SW480 (cell line): ENCODE results near the gene SLC29A2.
A peak's percentile ranks its signal among the peaks of the same experiment; 100 is the strongest.

Experiments used
- DNase-seq: peaks from one replicate; pipeline ENCODE4 v3.0.0-alpha.2; 2016; ENCODE audit warnings: low spot score

SLC29A2 gene

GRCh38 chr11:66371627-66372415, at the start of gene SLC29A2:
TSS of gene SLC29A2 (minus strand) at chr11:66371760. CDS start at chr11:66371591, 169 bp downstream.
- DNase-seq: peak; percentile 96

GRCh38 chr11:66420671-66421476, 49.3 kb upstream of the SLC29A2 start, which contains the start of gene NPAS4:
TSS of gene NPAS4 (plus strand) at chr11:66421035. CDS start at chr11:66421180, 145 bp downstream.
- DNase-seq: no peak

GRCh38 chr11:66419825-66420224, 48.3 kb upstream of the SLC29A2 start:
- DNase-seq: no peak

- DNase-seq: no peak
Measured at GRCh38 chr11:66418986-66419308, 47.4 kb upstream of the SLC29A2 start.

GRCh38 chr11:66418168-66418985, 46.8 kb upstream of the SLC29A2 start:
- peak; percentile 87 for DNase-seq

- DNase-seq: no peak
Measured at GRCh38 chr11:66417000-66417399, 45.4 kb upstream of the SLC29A2 start.

GRCh38 chr11:66415423-66415822, 43.9 kb upstream of the SLC29A2 start:
- DNase-seq: no peak

- no peak for DNase-seq
Measured at GRCh38 chr11:66414120-66414934, 42.8 kb upstream of the SLC29A2 start.

GRCh38 chr11:66413167-66413566, 41.6 kb upstream of the SLC29A2 start:
- no peak for DNase-seq

GRCh38 chr11:66412110-66412509, 40.5 kb upstream of the SLC29A2 start:
- DNase-seq: no peak

GRCh38 chr11:66411323-66411722, 39.8 kb upstream of the SLC29A2 start:
- DNase-seq: no peak

GRCh38 chr11:66410191-66410590, 38.6 kb upstream of the SLC29A2 start:
- no peak for DNase-seq

GRCh38 chr11:66409226-66409625, 37.7 kb upstream of the SLC29A2 start:
- DNase-seq: no peak

- DNase-seq: peak; percentile 71
Measured at GRCh38 chr11:66408488-66409214, 37.1 kb upstream of the SLC29A2 start.

GRCh38 chr11:66407651-66408050, 36.1 kb upstream of the SLC29A2 start:
- no peak for DNase-seq

GRCh38 chr11:66393954-66394353, 22.4 kb upstream of the SLC29A2 start:
- DNase-seq: no peak

GRCh38 chr11:66391322-66391721, 19.8 kb upstream of the SLC29A2 start:
- no peak for DNase-seq

- DNase-seq: peak; percentile 78
Measured at GRCh38 chr11:66388780-66389386, 17.3 kb upstream of the SLC29A2 start.

- DNase-seq: peak; percentile 73
Measured at GRCh38 chr11:66386171-66387069, 14.9 kb upstream of the SLC29A2 start.
